Endothelial cell of umbilical vein (primary cell): ENCODE measurements around the gene SPINDOC. TPM values are rescaled to one million over a fixed set of nuclear protein-coding genes. Genes with fewer than 3 reads are reported as not detected.

Experiments used
- BruUV-seq: library from RNA; stranded (reverse); fragments of 400-500 nt; replicated peaks from 2 replicates; lab custom pipeline; 2021; lab: Mats Ljungman, UMichigan
- CTCF ChIA-PET: fragments of 300-600, 350-600 bp; sonication (Branson Sonifier 250); formaldehyde crosslinking; loops from one replicate; lab custom pipeline; 2021; ENCODE audit warnings: antibody characterized with exemption, inconsistent platforms; lab: Charles Lee
- POLR2A ChIA-PET: fragments of 300-600, 350-600 bp; sonication (Branson Sonifier 250); formaldehyde crosslinking; loops from one replicate; lab custom pipeline; 2021; ENCODE audit warnings: antibody characterized with exemption, inconsistent platforms; lab: Charles Lee
- DNase-seq: peaks from one replicate; pipeline ENCODE4 v3.0.0-alpha.2; 2011; ENCODE audit warnings: low read depth, low spot score
- FAIRE-seq: peaks from 2 replicates; lab custom pipeline; 2011; peaks lifted over from hg19 to GRCh38; lab: Jason Lieb, UNC
- H2AFZ ChIP-seq: 2 replicates; pipeline ENCODE4 v1.6.0; 2012; ENCODE audit warnings: low read depth, low read length, control low read depth, inconsistent platforms
- H3K27ac ChIP-seq: 2 replicates; pipeline ENCODE4 v1.5.1; 2011; ENCODE audit warnings: low read depth, mild to moderate bottlenecking, control low read depth, low read length, moderate library complexity; ENCODE audit not compliant: insufficient read depth
- H3K27me3 ChIP-seq, 2 experiments: 2 replicates each; pipeline versions ENCODE4 v1.6.0 to v1.6.1; 2011; ENCODE audit warnings: low read length in 2 of 2, mixed read lengths in 1 of 2; ENCODE audit not compliant: control insufficient read depth in 2 of 2, insufficient read depth in 2 of 2
- H3K36me3 ChIP-seq, 2 experiments: 2 replicates in 1 of 2; 3 replicates in 1 of 2; pipeline ENCODE4 v1.5.1; 2011; ENCODE audit warnings: low read length in 2 of 2, mild to moderate bottlenecking in 1 of 2, moderate library complexity in 1 of 2; ENCODE audit not compliant: control insufficient read depth in 2 of 2, insufficient read depth in 2 of 2; ENCODE audit errors: extremely low read depth in 1 of 2
- H3K4me1 ChIP-seq: 3 replicates; pipeline ENCODE4 v1.5.1; 2011; ENCODE audit warnings: mild to moderate bottlenecking, low read length; ENCODE audit not compliant: control insufficient read depth, insufficient read depth; ENCODE audit errors: extremely low read depth
- H3K4me2 ChIP-seq: 2 replicates; pipeline ENCODE4 v1.6.1; 2011; ENCODE audit warnings: low read length, control low read depth, mixed read lengths; ENCODE audit not compliant: insufficient read depth
- H3K4me3 ChIP-seq, 3 experiments: fragments of 200-600 bp in 1 of 3; sonication (generic), shearing (Covaris generic) in 1 of 3; replicated peaks in 1 of 3; 2 replicates each; pipeline ENCODE4 v1.5.1; 2011 to 2016; ENCODE audit warnings: control low read depth in 3 of 3, low read length in 3 of 3, mild to moderate bottlenecking in 2 of 3, inconsistent platforms in 1 of 3, low read depth in 1 of 3, moderate library complexity in 1 of 3; ENCODE audit not compliant: insufficient read depth in 1 of 3
- H3K79me2 ChIP-seq: 2 replicates; pipeline ENCODE4 v1.6.0; 2012; ENCODE audit warnings: low read length, inconsistent platforms; ENCODE audit not compliant: control insufficient read depth, insufficient read depth
- H3K9ac ChIP-seq: replicated peaks from 2 replicates; pipeline ENCODE3; 2011; ENCODE audit warnings: low read length, control low read depth; ENCODE audit not compliant: insufficient read depth; ENCODE audit errors: extremely low read depth
- H3K9me1 ChIP-seq: replicated peaks from 3 replicates; pipeline ENCODE4 v1.6.0; 2011; ENCODE audit warnings: mild to moderate bottlenecking, low read length; ENCODE audit not compliant: control insufficient read depth, insufficient read depth; ENCODE audit errors: extremely low read depth
- H3K9me3 ChIP-seq: replicated peaks from 2 replicates; pipeline ENCODE4 v1.5.1; 2012; ENCODE audit warnings: low read length, inconsistent platforms; ENCODE audit not compliant: control insufficient read depth, insufficient read depth
- H4K20me1 ChIP-seq: replicated peaks from 2 replicates; pipeline ENCODE3; 2011; ENCODE audit warnings: mild to moderate bottlenecking, low read length; ENCODE audit not compliant: control insufficient read depth, insufficient read depth; ENCODE audit errors: extremely low read depth
- CTCF ChIP-seq, 2 donors: IDR thresholded peaks; 1 replicate in 1 of 2; 2 replicates in 1 of 2; pipeline ENCODE4 v1.5.1; 2011; ENCODE audit warnings: low read length in 2 of 2, mild to moderate bottlenecking in 2 of 2, moderate library complexity in 2 of 2, control low read depth in 1 of 2, inconsistent platforms in 1 of 2, low read depth in 1 of 2; ENCODE audit not compliant: insufficient read depth in 1 of 2; ENCODE audit errors: extremely low read depth in 1 of 2
- EZH2 ChIP-seq: IDR thresholded peaks from 2 replicates; pipeline ENCODE4 v1.6.1; 2012; ENCODE audit warnings: borderline replicate concordance, low read depth, mild to moderate bottlenecking, moderate library complexity, low read length, inconsistent platforms; ENCODE audit not compliant: severe bottlenecking
- FOS ChIP-seq: IDR thresholded peaks from 2 replicates; pipeline ENCODE4 v1.6.1; 2011; ENCODE audit warnings: mild to moderate bottlenecking, low read length, moderate library complexity, borderline replicate concordance; ENCODE audit not compliant: insufficient read depth
- GATA2 ChIP-seq: IDR thresholded peaks from 2 replicates; pipeline ENCODE4 v1.7.0; 2011; ENCODE audit warnings: low read depth, mild to moderate bottlenecking, moderate library complexity, mixed read lengths, low read length; ENCODE audit not compliant: insufficient read length, insufficient read depth
- JUN ChIP-seq: IDR thresholded peaks from 2 replicates; pipeline ENCODE4 v1.6.1; 2011; ENCODE audit warnings: borderline replicate concordance, low read depth; ENCODE audit not compliant: insufficient read length, insufficient read depth
- MAX ChIP-seq: IDR thresholded peaks from 2 replicates; pipeline ENCODE4 v1.6.1; 2011; ENCODE audit not compliant: insufficient read depth, insufficient read length
- MYC ChIP-seq: IDR thresholded peaks from one replicate; pipeline ENCODE4 v1.6.1; 2011; ENCODE audit warnings: mild to moderate bottlenecking, low read depth, low read length
- POLR2A ChIP-seq: IDR thresholded peaks from 2 replicates; pipeline ENCODE4 v1.6.1; 2012; ENCODE audit warnings: low read depth, mild to moderate bottlenecking, control low read depth, low read length
- POLR2AphosphoS5 ChIP-seq: IDR thresholded peaks from 2 replicates; pipeline ENCODE4 v1.6.1; 2012; ENCODE audit warnings: low read depth, mild to moderate bottlenecking, control low read depth, low read length, moderate library complexity; ENCODE audit not compliant: insufficient read depth
- dilution Hi-C: fragments of 300-500 bp; cut with MboI; formaldehyde crosslinking; loops from one replicate; pipeline ENCODE4 v1.15.0; 2019; ENCODE audit warnings: low sequenced_read_pairs; ENCODE audit not compliant: extremely low pct_ligation_motif_present
- intact Hi-C: fragments of 100-400 bp; cut with micrococcal nuclease; formaldehyde crosslinking; loops from one replicate; pipeline ENCODE4 v1.10.0; 2022
- polyA plus RNA-seq, 4 experiments: library from polyadenylated mRNA; depleted of rRNA in 3 of 4; stranded (reverse) in 3 of 4; unstranded in 1 of 4; fragments of >200 nt; gene quantifications; 2 replicates each; pipeline versions ENCODE4 v1.2.1 to v1.2.3, GENCODE V29; 2011 to 2012; ENCODE audit warnings: missing spikeins in 1 of 4
- total RNA-seq: library from RNA; stranded (reverse); gene quantifications from 2 replicates; pipeline ENCODE4 v1.2.3, GENCODE V29; 2021

The SPINDOC gene
- total and polyA plus RNA-seq, 2 donors (not counting 3 experiments of a cell fraction or from before 2014, with no cell fraction given) = 29.4 to 54.5 TPM

DNA sequence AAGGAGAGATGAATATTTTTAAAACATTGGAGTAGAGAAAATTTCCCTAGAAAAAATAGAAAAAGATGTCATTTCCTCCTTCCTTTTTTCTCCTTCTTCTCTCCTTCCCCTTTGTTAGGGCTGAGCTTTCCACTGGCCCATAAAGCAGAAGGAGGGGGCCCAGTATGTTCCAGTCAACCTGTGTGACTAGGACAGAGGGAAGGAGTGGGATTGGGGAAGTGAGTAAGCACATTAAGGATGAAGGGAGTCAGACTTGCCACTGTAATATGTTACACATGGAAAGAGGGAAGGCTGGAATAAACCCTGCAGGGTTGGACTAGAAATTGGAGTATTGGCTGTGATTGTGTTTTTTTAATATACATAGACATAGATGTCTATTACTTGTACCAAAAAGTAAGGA is 20.1 kb upstream of the SPINDOC start:
- Histone ChIP-seq H3K9me1 (no peaks in the 10 kb centered on the region), H2AFZ (no peak overlapping the region), H3K79me2 (no peaks in the 10 kb centered on the region), H3K27me3 (no peaks in the 10 kb centered on the region), H3K27ac (no peak overlapping the region), H3K4me3 (no peak overlapping the region), H3K4me1 (no peaks in the 10 kb centered on the region), H3K9ac (no peak overlapping the region), H3K36me3 (no peaks in the 10 kb centered on the region), H3K9me3 (no peaks in the 10 kb centered on the region), H4K20me1 (no peaks in the 10 kb centered on the region), H3K4me2 (no peak overlapping the region)
- ChIA-PET CTCF (no interaction called here), POLR2A (no interaction called here)
- intact Hi-C loops (no loop called here), dilution Hi-C loops (no loop called here)
- TF ChIP-seq JUN = no peak
- TF ChIP-seq FOS = no peak
- TF ChIP-seq POLR2A = no peak
- TF ChIP-seq CTCF (IDR thresholded peaks at IDR 0.05; ENCODE audit: extremely low read depth in 1 of 2, insufficient read depth in 1 of 2, low read depth in 1 of 2, low read length in 2 of 2) = no peak
- no peak for TF ChIP-seq GATA2
- TF ChIP-seq POLR2AphosphoS5 = no peak
- no peak for TF ChIP-seq MAX
- no peak for TF ChIP-seq MYC
- no peak for TF ChIP-seq EZH2
- no TSS peak for BruUV-seq
- FAIRE-seq (no peak), DNase-seq (no peak)
